HG02884 (cell line): ENCODE measurements around the gene PLEKHA7.
"Not testable (repeated sequence)": the region's sequence is repeated elsewhere in the genome, so short reads cannot be mapped to it uniquely, and the experiment has no call there.

Experiments
- ATAC-seq: cut with Tn5 transposase; IDR thresholded peaks from one replicate; pipeline ENCODE4 v1.9.1; 2021; ENCODE audit warnings: mild to moderate bottlenecking, moderate library complexity; ENCODE audit not compliant: unreplicated experiment

PLEKHA7 gene

GRCh38 chr11:16942911-16943310 lies 71.3 kb downstream of the PLEKHA7 start:
- ATAC-seq, result no peak

- ATAC-seq, result no peak
These were observed 71.9 kb downstream of the PLEKHA7 start for GRCh38 chr11:16942342-16942741.

GRCh38 chr11:16941935-16942334 lies 72.3 kb downstream of the PLEKHA7 start:
- ATAC-seq, result no peak

- ATAC-seq, result no peak
These were observed 76.2 kb downstream of the PLEKHA7 start for GRCh38 chr11:16938061-16938460.

GRCh38 chr11:16936643-16937042 lies 77.6 kb downstream of the PLEKHA7 start:
- no peak for ATAC-seq

GRCh38 chr11:16935518-16936302 lies 78.5 kb downstream of the PLEKHA7 start:
- no peak for ATAC-seq

GRCh38 chr11:16933756-16934603 lies 80.2 kb downstream of the PLEKHA7 start:
- ATAC-seq, result no peak

GRCh38 chr11:16933291-16933690 lies 80.9 kb downstream of the PLEKHA7 start:
- ATAC-seq, result no peak

- no peak for ATAC-seq
These were observed 86.2 kb downstream of the PLEKHA7 start for GRCh38 chr11:16928044-16928443.

- ATAC-seq, result no peak
These were observed 87.2 kb downstream of the PLEKHA7 start for GRCh38 chr11:16926883-16927626.

- ATAC-seq, result peak; percentile 8
These were observed 88.6 kb downstream of the PLEKHA7 start for GRCh38 chr11:16925561-16926065.

GRCh38 chr11:16924826-16925560 lies 89.2 kb downstream of the PLEKHA7 start:
- peak; percentile 26 for ATAC-seq

GRCh38 chr11:16924462-16924825 lies 89.8 kb downstream of the PLEKHA7 start:
- ATAC-seq, result peak; percentile 51

- ATAC-seq, result peak; percentile 49
These were observed 90.2 kb downstream of the PLEKHA7 start for GRCh38 chr11:16923987-16924386.

- ATAC-seq, result no peak
These were observed 92.5 kb downstream of the PLEKHA7 start for GRCh38 chr11:16921668-16922067.

GRCh38 chr11:16921019-16921418 lies 93.2 kb downstream of the PLEKHA7 start:
- ATAC-seq, result no peak

GRCh38 chr11:16920559-16920958 lies 93.7 kb downstream of the PLEKHA7 start:
- no peak for ATAC-seq

GRCh38 chr11:16918543-16919182 lies 95.6 kb downstream of the PLEKHA7 start:
- not testable (repeated sequence) for ATAC-seq

- ATAC-seq, result no peak
These were observed 96.3 kb downstream of the PLEKHA7 start for GRCh38 chr11:16917941-16918340.

GRCh38 chr11:16912692-16913111 lies 101.5 kb downstream of the PLEKHA7 start:
- no peak for ATAC-seq
